Activated T-cell treated with anti-CD3 and anti-CD28 coated beads, Interleukin-2, amount 50 U/mL, for 48 hours (primary cell): Measurements from ENCODE around the gene EEFSEC.

ENCODE experiments used
- DNase-seq, 2 experiments: peaks; one replicate each; pipeline ENCODE4 v3.0.0-alpha.2; 2020

EEFSEC gene

GRCh38 chr3:128398586-128398985 lies 245.3 kb downstream of the EEFSEC start:
- DNase-seq, result no peak

GRCh38 chr3:128399221-128399915 lies 246.1 kb downstream of the EEFSEC start:
- no peak for DNase-seq

GRCh38 chr3:128400671-128401070 lies 247.4 kb downstream of the EEFSEC start:
- no peak for DNase-seq

- no peak for DNase-seq
These were observed 249.0 kb downstream of the EEFSEC start for GRCh38 chr3:128402319-128402718.

GRCh38 chr3:128402998-128403397 lies 249.7 kb downstream of the EEFSEC start:
- no peak for DNase-seq

GRCh38 chr3:128404276-128405068 lies 251.2 kb downstream of the EEFSEC start:
- no peak for DNase-seq

GRCh38 chr3:128405554-128406277 lies 252.4 kb downstream of the EEFSEC start:
- no peak for DNase-seq

- no peak for DNase-seq
These were observed 254.0 kb downstream of the EEFSEC start for GRCh38 chr3:128407247-128407646.

- no peak for DNase-seq
These were observed 254.9 kb downstream of the EEFSEC start for GRCh38 chr3:128408012-128408692.

- no peak for DNase-seq
These were observed 255.7 kb downstream of the EEFSEC start for GRCh38 chr3:128408693-128409623.

- no peak for DNase-seq
These were observed 256.6 kb downstream of the EEFSEC start for GRCh38 chr3:128409624-128410581.

- no peak for DNase-seq
These were observed 257.6 kb downstream of the EEFSEC start for GRCh38 chr3:128410669-128411573.

- no peak for DNase-seq
These were observed 258.3 kb downstream of the EEFSEC start for GRCh38 chr3:128411574-128412064.

GRCh38 chr3:128412180-128413002 lies 259.1 kb downstream of the EEFSEC start:
- DNase-seq, result no peak

GRCh38 chr3:128413003-128413370 lies 259.7 kb downstream of the EEFSEC start:
- no peak for DNase-seq

- no peak for DNase-seq
These were observed 260.3 kb downstream of the EEFSEC start for GRCh38 chr3:128413413-128414205.

- DNase-seq, result no peak
These were observed 262.0 kb downstream of the EEFSEC start for GRCh38 chr3:128415200-128415772.
